Loucy (cell line): Measurements from ENCODE around the gene NME4.
"Not testable (repeated sequence)": the region's sequence is repeated elsewhere in the genome, so short reads cannot be mapped to it uniquely, and the experiment has no call there.

Experiments used
- H2AFZ ChIP-seq: fragments of 200-600 bp; sonication (generic); 2 replicates; pipeline ENCODE4 v1.6.0; 2016; ENCODE audit warnings: antibody characterized with exemption, mild to moderate bottlenecking, low read length, moderate library complexity
- H3F3A ChIP-seq: fragments of 200-600 bp; 2 replicates; pipeline ENCODE4 v1.6.0; 2016; ENCODE audit warnings: antibody characterized with exemption, low read depth, mild to moderate bottlenecking
- H3K27me3 ChIP-seq: fragments of 200-600 bp; sonication (generic); 2 replicates; pipeline ENCODE4 v1.6.1; 2014; ENCODE audit warnings: low read length, mild to moderate bottlenecking; ENCODE audit not compliant: insufficient read depth, poor library complexity, severe bottlenecking
- H3K36me3 ChIP-seq: fragments of 200-600 bp; sonication (generic); 2 replicates; pipeline ENCODE4 v1.6.1; 2016; ENCODE audit warnings: low read length; ENCODE audit not compliant: insufficient read depth
- H3K4me1 ChIP-seq: fragments of 200-600 bp; sonication (generic); 2 replicates; pipeline ENCODE4 v1.5.1; 2014; ENCODE audit warnings: low read length, mild to moderate bottlenecking; ENCODE audit not compliant: insufficient read depth, poor library complexity, severe bottlenecking
- H3K4me2 ChIP-seq: fragments of 200-600 bp; sonication (generic); 2 replicates; pipeline ENCODE4 v1.6.0; 2014; ENCODE audit warnings: antibody characterized with exemption, low read length, low read depth, mild to moderate bottlenecking; ENCODE audit not compliant: poor library complexity, severe bottlenecking
- H3K4me3 ChIP-seq: fragments of 200-600 bp; sonication (generic); 2 replicates; pipeline ENCODE4 v1.5.1; 2014; ENCODE audit warnings: low read length, mild to moderate bottlenecking, mixed read lengths; ENCODE audit not compliant: poor library complexity, severe bottlenecking
- H3K79me2 ChIP-seq: fragments of 200-600 bp; sonication (generic); 2 replicates; pipeline ENCODE4 v1.6.1; 2014; ENCODE audit warnings: low read length; ENCODE audit not compliant: insufficient read depth
- H3K9ac ChIP-seq: fragments of 200-600 bp; sonication (generic); 2 replicates; pipeline ENCODE4 v1.6.0; 2014; ENCODE audit warnings: mild to moderate bottlenecking, low read depth, low read length, moderate library complexity; ENCODE audit not compliant: poor library complexity, severe bottlenecking
- H3K9me2 ChIP-seq: fragments of 200-600 bp; sonication (generic); replicated peaks from 2 replicates; pipeline ENCODE4 v1.6.1; 2016; ENCODE audit warnings: low read depth, low read length, mixed read lengths
- H3K9me3 ChIP-seq: fragments of 200-600 bp; sonication (generic); 2 replicates; pipeline ENCODE4 v1.6.1; 2014; ENCODE audit warnings: mild to moderate bottlenecking, antibody characterized with exemption, low read length, low read depth; ENCODE audit not compliant: insufficient read depth
- H4K20me1 ChIP-seq: fragments of 200-600 bp; sonication (generic); 2 replicates; pipeline ENCODE4 v1.6.0; 2014; ENCODE audit warnings: antibody characterized with exemption, low read length, mild to moderate bottlenecking; ENCODE audit not compliant: insufficient read depth, poor library complexity, severe bottlenecking
- CTCF ChIP-seq: fragments of 200-600 bp; sonication (generic); conservative IDR thresholded peaks from 2 replicates; pipeline ENCODE4 v1.5.1; 2014; ENCODE audit warnings: mild to moderate bottlenecking, antibody characterized with exemption, low read length
- EZH2phosphoT487 ChIP-seq: fragments of 200-600 bp; IDR thresholded peaks from 2 replicates; pipeline ENCODE4 v1.6.1; 2018; ENCODE audit warnings: antibody characterized with exemption, mild to moderate bottlenecking, moderate library complexity, borderline replicate concordance

NME4 gene

GRCh38 chr16:386641-387156 lies 10.3 kb upstream of the NME4 start:
- Histone ChIP-seq H3K36me3 (no peaks in the 10 kb centered on the region), H3K9me3 (no peaks in the 10 kb centered on the region), H3K4me2 (no peak overlapping the region), H3K27me3 (no peaks in the 10 kb centered on the region), H4K20me1 (no peaks in the 10 kb centered on the region), H3K79me2 (no peaks in the 10 kb centered on the region), H3K9me2 (no peaks in the 10 kb centered on the region), H3F3A (no peaks in the 10 kb centered on the region), H2AFZ (no peak overlapping the region), H3K9ac (no peak overlapping the region), H3K4me1 (peaks cover 7% of the 10 kb centered on the region), H3K4me3 (no peak overlapping the region)
- TF ChIP-seq CTCF (no peak), EZH2phosphoT487 (no peak)

- not testable (repeated sequence) for H3K9me3 ChIP-seq, H4K20me1 ChIP-seq, H3F3A ChIP-seq, H3K9ac ChIP-seq, H3K27me3 ChIP-seq, H3K79me2 ChIP-seq, H2AFZ ChIP-seq, H3K36me3 ChIP-seq, H3K4me2 ChIP-seq, H3K4me1 ChIP-seq, H3K9me2 ChIP-seq, H3K4me3 ChIP-seq
Observed at GRCh38 chr16:387761-388666, 9.0 kb upstream of the NME4 start.

- Histone ChIP-seq H4K20me1 (no peaks in the 10 kb centered on the region), H3F3A (no peaks in the 10 kb centered on the region), H2AFZ (no peak overlapping the region), H3K9me3 (no peaks in the 10 kb centered on the region), H3K9ac (no peak overlapping the region), H3K79me2 (no peaks in the 10 kb centered on the region), H3K36me3 (no peaks in the 10 kb centered on the region), H3K27me3 (no peaks in the 10 kb centered on the region), H3K4me3 (no peak overlapping the region), H3K9me2 (no peaks in the 10 kb centered on the region), H3K4me1 (no peaks in the 10 kb centered on the region), H3K4me2 (no peak overlapping the region)
- TF ChIP-seq EZH2phosphoT487 = no peak
- no peak for TF ChIP-seq CTCF
Observed at GRCh38 chr16:389352-389751, 7.6 kb upstream of the NME4 start.
